GM23338 (cell line): ENCODE results near the gene HS6ST3. TPM values are rescaled to one million over a fixed set of nuclear protein-coding genes. Genes with fewer than 3 reads are reported as not detected.

ENCODE experiments used
- ATAC-seq: fragments of 200-7000 bp; cut with Tn5 transposase; 3 replicates; pipeline ENCODE4 v1.9.1; 2020
- DNase-seq: peaks from one replicate; pipeline ENCODE4 v3.0.0-alpha.2; 2015; ENCODE audit warnings: low spot score
- H2AFZ ChIP-seq: fragments of 200-600 bp; sonication (generic); 2 replicates; pipeline ENCODE4 v1.8.0; 2016; ENCODE audit warnings: antibody characterized with exemption, mild to moderate bottlenecking, moderate library complexity
- H3F3A ChIP-seq: fragments of 200-600 bp; sonication (generic); replicated peaks from 2 replicates; pipeline ENCODE4 v1.8.0; 2017; ENCODE audit warnings: antibody characterized with exemption, mixed run types, low read depth
- H3K27ac ChIP-seq: fragments of 200-600 bp; sonication (generic); 2 replicates; pipeline ENCODE4 v1.6.1; 2016; ENCODE audit warnings: low read depth
- H3K27me3 ChIP-seq: fragments of 200-600 bp; sonication (generic); 2 replicates; pipeline ENCODE4 v1.8.0; 2016; ENCODE audit warnings: mild to moderate bottlenecking, mixed run types, moderate library complexity; ENCODE audit not compliant: insufficient read depth
- H3K36me3 ChIP-seq: fragments of 200-600 bp; sonication (generic); 2 replicates; pipeline ENCODE4 v1.8.0; 2016; ENCODE audit warnings: mild to moderate bottlenecking; ENCODE audit not compliant: insufficient read depth
- H3K4me1 ChIP-seq: fragments of 200-600 bp; sonication (generic); 2 replicates; pipeline ENCODE4 v1.8.0; 2016; ENCODE audit warnings: mild to moderate bottlenecking, moderate library complexity; ENCODE audit not compliant: insufficient read depth
- H3K4me2 ChIP-seq: fragments of 200-600 bp; sonication (generic); 2 replicates; pipeline ENCODE4 v1.7.1; 2017; ENCODE audit warnings: mixed run types
- H3K4me3 ChIP-seq: fragments of 200-600 bp; sonication (generic); 2 replicates; pipeline ENCODE4 v1.6.1; 2016; ENCODE audit warnings: mixed run types
- H3K79me2 ChIP-seq: fragments of 200-600 bp; sonication (generic); replicated peaks from 2 replicates; pipeline ENCODE4 v1.8.0; 2017; ENCODE audit warnings: mild to moderate bottlenecking; ENCODE audit not compliant: insufficient read depth
- H3K9me2 ChIP-seq: fragments of 200-600 bp; sonication (generic); 2 replicates; pipeline ENCODE4 v1.8.0; 2017; ENCODE audit not compliant: insufficient read depth
- H4K20me1 ChIP-seq: fragments of 200-600 bp; sonication (generic); replicated peaks from 2 replicates; pipeline ENCODE4 v1.8.0; 2017; ENCODE audit warnings: mild to moderate bottlenecking; ENCODE audit not compliant: insufficient read depth
- H3K27ac Mint-ChIP-seq: 2 replicates; pipeline ENCODE4 v1.8.0; 2020; ENCODE audit warnings: inconsistent platforms, mild to moderate bottlenecking, moderate library complexity, mixed read lengths
- H3K27me3 Mint-ChIP-seq: 3 replicates; pipeline ENCODE4 v1.8.0; 2022; ENCODE audit warnings: low read depth, mild to moderate bottlenecking, moderate library complexity, mixed read lengths, inconsistent platforms; ENCODE audit not compliant: insufficient read depth, poor library complexity
- H3K36me3 Mint-ChIP-seq: 3 replicates; pipeline ENCODE4 v1.8.0; 2021; ENCODE audit warnings: low read depth, mild to moderate bottlenecking, inconsistent platforms, moderate library complexity, mixed read lengths
- H3K4me1 Mint-ChIP-seq: 3 replicates; pipeline ENCODE4 v1.8.0; 2020; ENCODE audit warnings: mild to moderate bottlenecking, inconsistent platforms, mixed read lengths
- H3K4me3 Mint-ChIP-seq: 3 replicates; pipeline ENCODE4 v1.8.0; 2021; ENCODE audit warnings: moderate library complexity, mild to moderate bottlenecking, inconsistent platforms, mixed read lengths
- H3K9me3 Mint-ChIP-seq: 3 replicates; pipeline ENCODE4 v1.8.0; 2020; ENCODE audit warnings: moderate library complexity, mild to moderate bottlenecking, inconsistent platforms, mixed read lengths
- CREB1 ChIP-seq: fragments of 250-450 bp; sonication (Bioruptor Pico); IDR thresholded peaks from 2 replicates; pipeline ENCODE4 v1.5.0; 2020; ENCODE audit warnings: low read depth, mild to moderate bottlenecking, moderate library complexity
- EZH2 ChIP-seq: fragments of 200-600 bp; sonication (generic); IDR thresholded peaks from one replicate; pipeline ENCODE4 v1.8.0; 2017; ENCODE audit warnings: antibody characterized with exemption, mild to moderate bottlenecking, low read depth; ENCODE audit not compliant: unreplicated experiment
- EZH2phosphoT487 ChIP-seq: fragments of 200-600 bp; sonication (generic); IDR thresholded peaks from one replicate; pipeline ENCODE4 v1.8.1; 2018; ENCODE audit warnings: antibody characterized with exemption; ENCODE audit not compliant: unreplicated experiment
- JUNB ChIP-seq: IDR thresholded peaks from one replicate; pipeline ENCODE4 v1.6.1; 2016; ENCODE audit warnings: antibody characterized with exemption; ENCODE audit not compliant: unreplicated experiment
- ZNF114 ChIP-seq: fragments of 250-450 bp; sonication (Bioruptor Pico); IDR thresholded peaks from 2 replicates; pipeline ENCODE4 v1.5.0; 2020; ENCODE audit warnings: mild to moderate bottlenecking, moderate library complexity
- ZNF331 ChIP-seq: fragments of 250-450 bp; sonication (Bioruptor Pico); IDR thresholded peaks from 2 replicates; pipeline ENCODE4 v1.5.0; 2020; ENCODE audit warnings: low read depth, mild to moderate bottlenecking, moderate library complexity
- polyA plus RNA-seq: library from polyadenylated mRNA; unstranded; fragments of >200 nt; fragmentation: Nextera tagmentation; extraction: Ambion mirVana; gene quantifications from 2 replicates; pipeline ENCODE4 v1.2.1, GENCODE V29; 2016
- total RNA-seq: library from RNA; depleted of rRNA; stranded (reverse); fragments of >200 nt; shearing (Covaris generic); gene quantifications from 2 replicates; pipeline ENCODE4 v1.2.3, GENCODE V29; 2014
- TF ChIP-seq, protein P1 (sequence below): fragments of 250-450 bp; sonication (Bioruptor Pico); IDR thresholded peaks from 2 replicates; pipeline ENCODE4 v1.5.0; 2020; ENCODE audit warnings: mild to moderate bottlenecking, moderate library complexity
- TF ChIP-seq, protein P2 (sequence below): IDR thresholded peaks from one replicate; pipeline ENCODE4 v1.6.1; 2018; ENCODE audit warnings: antibody characterized with exemption; ENCODE audit not compliant: unreplicated experiment

The HS6ST3 gene
- total and polyA plus RNA-seq, 2 experiments from 2014 or later = 0.52 to 0.80 TPM

DNA sequence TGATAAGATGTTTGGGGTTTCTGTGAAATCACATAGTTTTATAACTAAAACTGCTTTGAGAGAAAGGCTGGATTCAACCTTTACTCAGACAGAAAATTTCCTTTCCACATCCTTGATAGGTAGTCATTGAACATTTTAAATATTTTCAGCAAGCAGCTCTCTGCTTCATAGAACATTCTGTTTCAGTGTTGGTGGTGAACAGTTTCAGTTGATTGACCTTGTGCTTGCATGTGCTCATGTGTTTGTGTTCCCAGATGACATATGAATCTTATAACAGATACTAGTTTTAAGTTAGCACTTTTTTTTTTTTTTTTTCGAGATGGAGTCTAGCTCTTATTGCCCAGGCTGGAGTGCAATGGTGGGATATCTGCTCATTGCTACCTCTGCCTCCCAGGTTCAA lies 290.1 kb downstream of the HS6ST3 start (continued):
- TF ChIP-seq, protein P1, sequence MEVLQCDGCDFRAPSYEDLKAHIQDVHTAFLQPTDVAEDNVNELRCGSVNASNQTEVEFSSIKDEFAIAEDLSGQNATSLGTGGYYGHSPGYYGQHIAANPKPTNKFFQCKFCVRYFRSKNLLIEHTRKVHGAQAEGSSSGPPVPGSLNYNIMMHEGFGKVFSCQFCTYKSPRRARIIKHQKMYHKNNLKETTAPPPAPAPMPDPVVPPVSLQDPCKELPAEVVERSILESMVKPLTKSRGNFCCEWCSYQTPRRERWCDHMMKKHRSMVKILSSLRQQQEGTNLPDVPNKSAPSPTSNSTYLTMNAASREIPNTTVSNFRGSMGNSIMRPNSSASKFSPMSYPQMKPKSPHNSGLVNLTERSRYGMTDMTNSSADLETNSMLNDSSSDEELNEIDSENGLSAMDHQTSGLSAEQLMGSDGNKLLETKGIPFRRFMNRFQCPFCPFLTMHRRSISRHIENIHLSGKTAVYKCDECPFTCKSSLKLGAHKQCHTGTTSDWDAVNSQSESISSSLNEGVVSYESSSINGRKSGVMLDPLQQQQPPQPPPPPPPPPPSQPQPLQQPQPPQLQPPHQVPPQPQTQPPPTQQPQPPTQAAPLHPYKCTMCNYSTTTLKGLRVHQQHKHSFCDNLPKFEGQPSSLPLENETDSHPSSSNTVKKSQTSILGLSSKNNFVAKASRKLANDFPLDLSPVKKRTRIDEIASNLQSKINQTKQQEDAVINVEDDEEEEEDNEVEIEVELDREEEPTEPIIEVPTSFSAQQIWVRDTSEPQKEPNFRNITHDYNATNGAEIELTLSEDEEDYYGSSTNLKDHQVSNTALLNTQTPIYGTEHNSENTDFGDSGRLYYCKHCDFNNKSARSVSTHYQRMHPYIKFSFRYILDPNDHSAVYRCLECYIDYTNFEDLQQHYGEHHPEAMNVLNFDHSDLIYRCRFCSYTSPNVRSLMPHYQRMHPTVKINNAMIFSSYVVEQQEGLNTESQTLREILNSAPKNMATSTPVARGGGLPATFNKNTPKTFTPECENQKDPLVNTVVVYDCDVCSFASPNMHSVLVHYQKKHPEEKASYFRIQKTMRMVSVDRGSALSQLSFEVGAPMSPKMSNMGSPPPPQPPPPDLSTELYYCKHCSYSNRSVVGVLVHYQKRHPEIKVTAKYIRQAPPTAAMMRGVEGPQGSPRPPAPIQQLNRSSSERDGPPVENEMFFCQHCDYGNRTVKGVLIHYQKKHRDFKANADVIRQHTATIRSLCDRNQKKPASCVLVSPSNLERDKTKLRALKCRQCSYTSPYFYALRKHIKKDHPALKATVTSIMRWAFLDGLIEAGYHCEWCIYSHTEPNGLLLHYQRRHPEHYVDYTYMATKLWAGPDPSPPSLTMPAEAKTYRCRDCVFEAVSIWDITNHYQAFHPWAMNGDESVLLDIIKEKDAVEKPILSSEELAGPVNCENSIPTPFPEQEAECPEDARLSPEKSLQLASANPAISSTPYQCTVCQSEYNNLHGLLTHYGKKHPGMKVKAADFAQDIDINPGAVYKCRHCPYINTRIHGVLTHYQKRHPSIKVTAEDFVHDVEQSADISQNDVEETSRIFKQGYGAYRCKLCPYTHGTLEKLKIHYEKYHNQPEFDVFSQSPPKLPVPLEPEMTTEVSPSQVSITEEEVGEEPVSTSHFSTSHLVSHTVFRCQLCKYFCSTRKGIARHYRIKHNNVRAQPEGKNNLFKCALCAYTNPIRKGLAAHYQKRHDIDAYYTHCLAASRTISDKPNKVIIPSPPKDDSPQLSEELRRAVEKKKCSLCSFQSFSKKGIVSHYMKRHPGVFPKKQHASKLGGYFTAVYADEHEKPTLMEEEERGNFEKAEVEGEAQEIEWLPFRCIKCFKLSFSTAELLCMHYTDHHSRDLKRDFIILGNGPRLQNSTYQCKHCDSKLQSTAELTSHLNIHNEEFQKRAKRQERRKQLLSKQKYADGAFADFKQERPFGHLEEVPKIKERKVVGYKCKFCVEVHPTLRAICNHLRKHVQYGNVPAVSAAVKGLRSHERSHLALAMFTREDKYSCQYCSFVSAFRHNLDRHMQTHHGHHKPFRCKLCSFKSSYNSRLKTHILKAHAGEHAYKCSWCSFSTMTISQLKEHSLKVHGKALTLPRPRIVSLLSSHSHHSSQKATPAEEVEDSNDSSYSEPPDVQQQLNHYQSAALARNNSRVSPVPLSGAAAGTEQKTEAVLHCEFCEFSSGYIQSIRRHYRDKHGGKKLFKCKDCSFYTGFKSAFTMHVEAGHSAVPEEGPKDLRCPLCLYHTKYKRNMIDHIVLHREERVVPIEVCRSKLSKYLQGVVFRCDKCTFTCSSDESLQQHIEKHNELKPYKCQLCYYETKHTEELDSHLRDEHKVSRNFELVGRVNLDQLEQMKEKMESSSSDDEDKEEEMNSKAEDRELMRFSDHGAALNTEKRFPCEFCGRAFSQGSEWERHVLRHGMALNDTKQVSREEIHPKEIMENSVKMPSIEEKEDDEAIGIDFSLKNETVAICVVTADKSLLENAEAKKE = no peak

DNA sequence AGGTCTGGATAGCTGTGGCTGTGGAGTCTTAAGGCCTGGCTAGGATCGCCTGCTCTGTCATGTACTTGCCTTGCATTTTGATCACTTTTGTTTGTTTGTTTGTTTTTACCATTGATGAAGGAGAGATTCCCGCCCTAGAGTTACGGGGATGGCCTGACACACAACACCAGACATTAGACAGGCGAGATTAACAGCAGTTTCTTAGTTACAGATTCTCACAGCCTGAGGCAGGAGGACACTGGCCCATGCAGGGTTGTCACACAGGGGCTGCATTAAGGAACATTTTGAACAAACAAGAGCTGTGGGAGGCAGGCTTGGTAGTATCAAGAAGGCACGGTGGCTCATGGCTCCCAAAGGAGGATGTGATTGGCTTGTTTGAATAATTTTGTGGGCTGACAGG lies 291.8 kb downstream of the HS6ST3 start:
- Histone ChIP-seq H3F3A (no peaks in the 10 kb centered on the region), H3K4me3 (no peak overlapping the region), H3K4me1 (0 out of 2 replicates have a peak, but pooled peaks cover 4% of the 10 kb centered on the region), H3K36me3 (no peaks in the 10 kb centered on the region), H3K9me2 (no peaks in the 10 kb centered on the region), H3K27ac (no peak overlapping the region), H2AFZ (peak overlapping the region; percentile 63; the same call in 1 of the 2 replicates), H3K4me2 (no peak overlapping the region), H3K79me2 (no peaks in the 10 kb centered on the region), H3K27me3 (no peaks in the 10 kb centered on the region), H4K20me1 (no peaks in the 10 kb centered on the region)
- 0 out of 3 replicates have a peak, but pooled peaks cover 4% of the 10 kb centered on the region for H3K9me3 Mint-ChIP-seq
- H3K36me3 Mint-ChIP-seq = no peaks in the 10 kb centered on the region
- DNase-seq = no peak
- TF ChIP-seq CREB1 (no peak), ZNF331 (CRISPR knock-in tag) (no peak), EZH2 (no peak)
- ATAC-seq = no peak
- 0 out of 2 replicates have a peak overlapping the region, but pooled peaks have one; percentile 16 for H3K27ac Mint-ChIP-seq
- peaks cover 3% of the 10 kb centered on the region; the same call in 2 of the 3 replicates for H3K4me1 Mint-ChIP-seq
- H3K4me3 Mint-ChIP-seq = no peak overlapping the region
- H3K27me3 Mint-ChIP-seq = peaks cover 3% of the 10 kb centered on the region

DNA sequence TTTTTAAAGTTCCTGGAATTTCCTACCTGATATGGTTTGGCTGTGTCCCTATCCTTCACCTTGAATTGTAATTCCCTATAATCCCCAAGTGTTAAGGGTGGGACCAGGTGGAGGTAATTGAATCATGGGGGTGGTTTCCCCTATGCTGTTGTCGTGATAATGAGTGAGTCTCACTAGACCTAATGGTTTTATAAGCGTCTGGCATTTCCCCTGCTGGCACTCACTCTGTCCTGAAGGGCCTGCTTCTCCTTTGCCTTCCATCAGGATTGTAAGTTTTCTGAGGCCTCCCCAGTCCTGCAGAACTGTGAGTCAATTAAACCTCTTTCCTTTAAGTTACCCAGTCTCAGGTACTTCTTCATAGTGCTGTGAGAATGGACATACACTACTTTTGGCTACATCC lies 298.7 kb downstream of the HS6ST3 start:
- Mint-ChIP-seq H3K27ac (no peak overlapping the region), H3K9me3 (peaks cover 4% of the 10 kb centered on the region; the same call in 2 of the 3 replicates), H3K4me3 (no peak overlapping the region), H3K36me3 (no peaks in the 10 kb centered on the region), H3K4me1 (peaks cover 10% of the 10 kb centered on the region; the same call in 2 of the 3 replicates), H3K27me3 (peaks cover 2% of the 10 kb centered on the region)
- Histone ChIP-seq H4K20me1 (no peaks in the 10 kb centered on the region), H3K4me1 (peaks cover 7% of the 10 kb centered on the region; the same call in 1 of the 2 replicates), H3F3A (no peaks in the 10 kb centered on the region), H2AFZ (no peak overlapping the region), H3K79me2 (no peaks in the 10 kb centered on the region), H3K4me2 (no peak overlapping the region), H3K36me3 (no peaks in the 10 kb centered on the region), H3K4me3 (no peak overlapping the region), H3K27me3 (no peaks in the 10 kb centered on the region), H3K27ac (no peak overlapping the region), H3K9me2 (no peaks in the 10 kb centered on the region)
- TF ChIP-seq JUNB = no peak
- TF ChIP-seq, protein P2, sequence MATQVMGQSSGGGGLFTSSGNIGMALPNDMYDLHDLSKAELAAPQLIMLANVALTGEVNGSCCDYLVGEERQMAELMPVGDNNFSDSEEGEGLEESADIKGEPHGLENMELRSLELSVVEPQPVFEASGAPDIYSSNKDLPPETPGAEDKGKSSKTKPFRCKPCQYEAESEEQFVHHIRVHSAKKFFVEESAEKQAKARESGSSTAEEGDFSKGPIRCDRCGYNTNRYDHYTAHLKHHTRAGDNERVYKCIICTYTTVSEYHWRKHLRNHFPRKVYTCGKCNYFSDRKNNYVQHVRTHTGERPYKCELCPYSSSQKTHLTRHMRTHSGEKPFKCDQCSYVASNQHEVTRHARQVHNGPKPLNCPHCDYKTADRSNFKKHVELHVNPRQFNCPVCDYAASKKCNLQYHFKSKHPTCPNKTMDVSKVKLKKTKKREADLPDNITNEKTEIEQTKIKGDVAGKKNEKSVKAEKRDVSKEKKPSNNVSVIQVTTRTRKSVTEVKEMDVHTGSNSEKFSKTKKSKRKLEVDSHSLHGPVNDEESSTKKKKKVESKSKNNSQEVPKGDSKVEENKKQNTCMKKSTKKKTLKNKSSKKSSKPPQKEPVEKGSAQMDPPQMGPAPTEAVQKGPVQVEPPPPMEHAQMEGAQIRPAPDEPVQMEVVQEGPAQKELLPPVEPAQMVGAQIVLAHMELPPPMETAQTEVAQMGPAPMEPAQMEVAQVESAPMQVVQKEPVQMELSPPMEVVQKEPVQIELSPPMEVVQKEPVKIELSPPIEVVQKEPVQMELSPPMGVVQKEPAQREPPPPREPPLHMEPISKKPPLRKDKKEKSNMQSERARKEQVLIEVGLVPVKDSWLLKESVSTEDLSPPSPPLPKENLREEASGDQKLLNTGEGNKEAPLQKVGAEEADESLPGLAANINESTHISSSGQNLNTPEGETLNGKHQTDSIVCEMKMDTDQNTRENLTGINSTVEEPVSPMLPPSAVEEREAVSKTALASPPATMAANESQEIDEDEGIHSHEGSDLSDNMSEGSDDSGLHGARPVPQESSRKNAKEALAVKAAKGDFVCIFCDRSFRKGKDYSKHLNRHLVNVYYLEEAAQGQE = no peak
- no peak for TF ChIP-seq ZNF114 (CRISPR knock-in tag)
- no peak for TF ChIP-seq EZH2phosphoT487
- DNase-seq (peak; percentile 21), ATAC-seq (peak; percentile 61)
